ENCODE results near the gene ANLN. TPM values are rescaled to one million over a fixed set of nuclear protein-coding genes. Genes with fewer than 3 reads are reported as not detected.

Gene ANLN
- total and polyA plus RNA-seq, 4 donors: 0.17 to 27.0 (median 1.3) TPM

DNA sequence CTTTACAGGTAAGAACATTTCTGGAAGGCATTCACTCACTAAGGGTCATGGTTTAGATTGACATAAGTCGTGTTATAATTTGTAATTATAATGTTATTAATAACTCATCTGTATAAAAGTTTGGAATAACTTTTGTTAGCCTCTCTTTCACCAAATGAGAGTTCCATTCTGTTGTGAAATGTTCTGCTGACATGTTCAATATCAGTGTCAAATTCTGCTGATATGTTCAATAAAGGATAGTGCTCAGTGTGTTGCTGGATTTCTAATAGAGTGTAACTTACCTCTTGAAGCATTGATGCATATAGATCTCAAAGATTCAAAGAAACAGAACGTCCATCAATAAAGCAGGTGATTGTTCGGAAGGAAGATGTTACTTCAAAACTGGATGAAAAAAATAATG lies 30.6 kb downstream of the ANLN start:
- no peak overlapping the region for H3K9ac ChIP-seq (ENCODE audit: low read depth in 1 of 2, low read length in 2 of 2)
- no peak overlapping the region for H3K27ac ChIP-seq (ENCODE audit: low read depth in 1 of 2, low read length in 2 of 2)
- no peaks in the 10 kb centered on the region for H3K9me3 ChIP-seq (ENCODE audit: control insufficient read depth in 4 of 4, low read length in 3 of 4)
- no peaks in the 10 kb centered on the region for H3K36me3 ChIP-seq (ENCODE audit: control insufficient read depth in 4 of 4, insufficient read depth in 3 of 4, low read depth in 1 of 4, low read length in 3 of 4)
- 98% methylated on average over 3 of the region's 3 CpGs for WGBS
- DNase-seq (ENCODE audit: low spot score): no peak
- H3K4me1 ChIP-seq (ENCODE audit: control insufficient read depth in 4 of 4, insufficient read depth in 4 of 4, low read length in 3 of 4): no peaks in the 10 kb centered on the region
- no peak for TF ChIP-seq NR2F2 (IDR thresholded peaks at IDR 0.05)
- TF ChIP-seq YY1 (IDR thresholded peaks at IDR 0.05): no peak
- no peak for TF ChIP-seq GABPA (IDR thresholded peaks at IDR 0.05 in 1 of 2, conservative IDR thresholded peaks at IDR 0.05 in 1 of 2)
- TF ChIP-seq, protein P1, sequence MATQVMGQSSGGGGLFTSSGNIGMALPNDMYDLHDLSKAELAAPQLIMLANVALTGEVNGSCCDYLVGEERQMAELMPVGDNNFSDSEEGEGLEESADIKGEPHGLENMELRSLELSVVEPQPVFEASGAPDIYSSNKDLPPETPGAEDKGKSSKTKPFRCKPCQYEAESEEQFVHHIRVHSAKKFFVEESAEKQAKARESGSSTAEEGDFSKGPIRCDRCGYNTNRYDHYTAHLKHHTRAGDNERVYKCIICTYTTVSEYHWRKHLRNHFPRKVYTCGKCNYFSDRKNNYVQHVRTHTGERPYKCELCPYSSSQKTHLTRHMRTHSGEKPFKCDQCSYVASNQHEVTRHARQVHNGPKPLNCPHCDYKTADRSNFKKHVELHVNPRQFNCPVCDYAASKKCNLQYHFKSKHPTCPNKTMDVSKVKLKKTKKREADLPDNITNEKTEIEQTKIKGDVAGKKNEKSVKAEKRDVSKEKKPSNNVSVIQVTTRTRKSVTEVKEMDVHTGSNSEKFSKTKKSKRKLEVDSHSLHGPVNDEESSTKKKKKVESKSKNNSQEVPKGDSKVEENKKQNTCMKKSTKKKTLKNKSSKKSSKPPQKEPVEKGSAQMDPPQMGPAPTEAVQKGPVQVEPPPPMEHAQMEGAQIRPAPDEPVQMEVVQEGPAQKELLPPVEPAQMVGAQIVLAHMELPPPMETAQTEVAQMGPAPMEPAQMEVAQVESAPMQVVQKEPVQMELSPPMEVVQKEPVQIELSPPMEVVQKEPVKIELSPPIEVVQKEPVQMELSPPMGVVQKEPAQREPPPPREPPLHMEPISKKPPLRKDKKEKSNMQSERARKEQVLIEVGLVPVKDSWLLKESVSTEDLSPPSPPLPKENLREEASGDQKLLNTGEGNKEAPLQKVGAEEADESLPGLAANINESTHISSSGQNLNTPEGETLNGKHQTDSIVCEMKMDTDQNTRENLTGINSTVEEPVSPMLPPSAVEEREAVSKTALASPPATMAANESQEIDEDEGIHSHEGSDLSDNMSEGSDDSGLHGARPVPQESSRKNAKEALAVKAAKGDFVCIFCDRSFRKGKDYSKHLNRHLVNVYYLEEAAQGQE (IDR thresholded peaks at IDR 0.05): no peak
- no peak for TF ChIP-seq JUND (IDR thresholded peaks at IDR 0.05)
- no peak for TF ChIP-seq RXRA (IDR thresholded peaks at IDR 0.05)
- TF ChIP-seq SP1 (IDR thresholded peaks at IDR 0.05): no peak
- no peak for TF ChIP-seq RAD21 (IDR thresholded peaks at IDR 0.05)
- TF ChIP-seq HNF4G (IDR thresholded peaks at IDR 0.05): no peak
- TF ChIP-seq, protein P2, sequence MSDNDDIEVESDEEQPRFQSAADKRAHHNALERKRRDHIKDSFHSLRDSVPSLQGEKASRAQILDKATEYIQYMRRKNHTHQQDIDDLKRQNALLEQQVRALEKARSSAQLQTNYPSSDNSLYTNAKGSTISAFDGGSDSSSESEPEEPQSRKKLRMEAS (IDR thresholded peaks at IDR 0.05): no peak
- H3K27me3 ChIP-seq (ENCODE audit: control insufficient read depth in 4 of 4, insufficient read depth in 4 of 4, low read length in 3 of 4): no peaks in the 10 kb centered on the region
- H3K4me3 ChIP-seq (ENCODE audit: low read depth in 1 of 3, low read length in 3 of 3): no peak overlapping the region

GRCh38 chr7:36422072-36422471 lies 32.4 kb downstream of the ANLN start:
- Histone ChIP-seq H3K4me3 (ENCODE audit: low read depth in 1 of 3, low read length in 3 of 3) (no peak overlapping the region), H3K4me1 (ENCODE audit: control insufficient read depth in 4 of 4, insufficient read depth in 4 of 4, low read length in 3 of 4) (no peaks in the 10 kb centered on the region)

More at GRCh38 chr7:36422072-36422471, 32.4 kb downstream of the ANLN start:
- no peaks in the 10 kb centered on the region for H3K27me3 ChIP-seq (ENCODE audit: control insufficient read depth in 4 of 4, insufficient read depth in 4 of 4, low read length in 3 of 4)
- no peak overlapping the region for H3K27ac ChIP-seq (ENCODE audit: low read depth in 1 of 2, low read length in 2 of 2)
- DNase-seq (ENCODE audit: low spot score): no peak
- no peaks in the 10 kb centered on the region for H3K9me3 ChIP-seq (ENCODE audit: control insufficient read depth in 4 of 4, low read length in 3 of 4)
- H3K36me3 ChIP-seq (ENCODE audit: control insufficient read depth in 4 of 4, insufficient read depth in 3 of 4, low read depth in 1 of 4, low read length in 3 of 4): no peaks in the 10 kb centered on the region
- over 99% methylated on average over 3 of the region's 3 CpGs for WGBS
- no peak overlapping the region for H3K9ac ChIP-seq (ENCODE audit: low read depth in 1 of 2, low read length in 2 of 2)
- TF ChIP-seq, protein P3, sequence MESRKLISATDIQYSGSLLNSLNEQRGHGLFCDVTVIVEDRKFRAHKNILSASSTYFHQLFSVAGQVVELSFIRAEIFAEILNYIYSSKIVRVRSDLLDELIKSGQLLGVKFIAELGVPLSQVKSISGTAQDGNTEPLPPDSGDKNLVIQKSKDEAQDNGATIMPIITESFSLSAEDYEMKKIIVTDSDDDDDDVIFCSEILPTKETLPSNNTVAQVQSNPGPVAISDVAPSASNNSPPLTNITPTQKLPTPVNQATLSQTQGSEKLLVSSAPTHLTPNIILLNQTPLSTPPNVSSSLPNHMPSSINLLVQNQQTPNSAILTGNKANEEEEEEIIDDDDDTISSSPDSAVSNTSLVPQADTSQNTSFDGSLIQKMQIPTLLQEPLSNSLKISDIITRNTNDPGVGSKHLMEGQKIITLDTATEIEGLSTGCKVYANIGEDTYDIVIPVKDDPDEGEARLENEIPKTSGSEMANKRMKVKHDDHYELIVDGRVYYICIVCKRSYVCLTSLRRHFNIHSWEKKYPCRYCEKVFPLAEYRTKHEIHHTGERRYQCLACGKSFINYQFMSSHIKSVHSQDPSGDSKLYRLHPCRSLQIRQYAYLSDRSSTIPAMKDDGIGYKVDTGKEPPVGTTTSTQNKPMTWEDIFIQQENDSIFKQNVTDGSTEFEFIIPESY (IDR thresholded peaks at IDR 0.05): no peak
- TF ChIP-seq, protein P1 (IDR thresholded peaks at IDR 0.05): no peak
- TF ChIP-seq FOXA1 (IDR thresholded peaks at IDR 0.05): no peak
- TF ChIP-seq EGR1 (IDR thresholded peaks at IDR 0.05; ENCODE audit: low read depth in 2 of 2): no peak
- no peak for TF ChIP-seq NR2F2 (IDR thresholded peaks at IDR 0.05)

Measured in liver (tissue), 9 donors.